Neural cell (in vitro differentiated cells): ENCODE results near the gene CTSH. TPM values are rescaled to one million over a fixed set of nuclear protein-coding genes. Genes with fewer than 3 reads are reported as not detected.
A peak's percentile ranks its signal among the peaks of the same experiment; 100 is the strongest.
"Not testable (repeated sequence)": the region's sequence is repeated elsewhere in the genome, so short reads cannot be mapped to it uniquely, and the experiment has no call there.

Experiments
- H2AFZ ChIP-seq: fragments of 200-600, 300-800 bp; sonication (generic), shearing (Covaris generic); 2 replicates; pipeline ENCODE4 v1.6.0; 2014; ENCODE audit warnings: low read depth, mild to moderate bottlenecking, antibody characterized with exemption, low read length, moderate library complexity
- H3F3A ChIP-seq: fragments of 200-600 bp; shearing (Covaris generic); 2 replicates; pipeline ENCODE4 v1.6.1; 2016; ENCODE audit warnings: mild to moderate bottlenecking, moderate library complexity, mixed read lengths, antibody characterized with exemption, low read length; ENCODE audit not compliant: insufficient read depth, poor library complexity, severe bottlenecking
- H3K27ac ChIP-seq: fragments of 200-600, 300-800 bp; sonication (generic), shearing (Covaris generic); 2 replicates; pipeline ENCODE4 v1.5.1; 2014; ENCODE audit warnings: mild to moderate bottlenecking, low read length, moderate library complexity
- H3K27me3 ChIP-seq: fragments of 300-800, 200-600 bp; sonication (generic), shearing (Covaris generic); 2 replicates; pipeline ENCODE4 v1.6.0; 2014; ENCODE audit warnings: mild to moderate bottlenecking, low read depth, low read length, moderate library complexity; ENCODE audit not compliant: insufficient read depth
- H3K36me3 ChIP-seq: fragments of 300-800, 200-600 bp; sonication (generic), shearing (Covaris generic); 2 replicates; pipeline ENCODE4 v1.5.1; 2014; ENCODE audit warnings: mild to moderate bottlenecking, antibody characterized with exemption, low read length, moderate library complexity; ENCODE audit not compliant: insufficient read depth
- H3K4me2 ChIP-seq: fragments of 300-800, 200-600 bp; sonication (generic), shearing (Covaris generic); 2 replicates; pipeline ENCODE4 v1.6.0; 2014; ENCODE audit warnings: mild to moderate bottlenecking, low read length
- H3K4me3 ChIP-seq: fragments of 300-800, 200-600 bp; sonication (generic), shearing (Covaris generic); 2 replicates; pipeline ENCODE4 v1.5.1; 2014; ENCODE audit warnings: mild to moderate bottlenecking, low read length, moderate library complexity
- H3K79me2 ChIP-seq: fragments of 200-600 bp; shearing (Covaris generic); replicated peaks from 2 replicates; pipeline ENCODE4 v1.6.0; 2014; ENCODE audit warnings: mild to moderate bottlenecking, low read length, moderate library complexity; ENCODE audit not compliant: insufficient read depth
- H3K9ac ChIP-seq: fragments of 300-800, 200-600 bp; sonication (generic), shearing (Covaris generic); 2 replicates; pipeline ENCODE4 v1.6.1; 2016; ENCODE audit warnings: mild to moderate bottlenecking, low read length, mixed read lengths
- H3K9me2 ChIP-seq: fragments of 200-600 bp; shearing (Covaris generic); 2 replicates; pipeline ENCODE4 v1.6.1; 2016; ENCODE audit warnings: mild to moderate bottlenecking, low read length, mixed read lengths; ENCODE audit not compliant: insufficient read depth
- H3K9me3 ChIP-seq: fragments of 200-600, 300-800 bp; sonication (generic), shearing (Covaris generic); 2 replicates; pipeline ENCODE4 v1.6.1; 2016; ENCODE audit warnings: mild to moderate bottlenecking, mixed run types, low read length, moderate library complexity, mixed read lengths
- H4K20me1 ChIP-seq: fragments of 200-600 bp; shearing (Covaris generic); 2 replicates; pipeline ENCODE4 v1.6.1; 2016; ENCODE audit warnings: mild to moderate bottlenecking, mixed run types; ENCODE audit not compliant: insufficient read depth
- polyA plus RNA-seq: library from polyadenylated mRNA; depleted of rRNA; stranded (reverse); fragments of >200 nt; gene quantifications from 2 replicates; pipeline ENCODE4 v1.2.3, GENCODE V29; 2014
- small RNA-seq, 3 experiments: library from RNA; depleted of rRNA; stranded (forward); fragments of <200 nt; gene quantifications; one replicate each; pipeline ENCODE3, GENCODE V24; 2012

Gene CTSH
- polyA plus RNA-seq, 1 donor from 2014 or later, result 3.3 TPM

- peaks cover 21% of the 10 kb centered on the region for H4K20me1 ChIP-seq
- peaks cover 30% of the 10 kb centered on the region for H3K79me2 ChIP-seq
- H3K4me2 ChIP-seq, result peak overlapping the region; percentile 86
- H3K9me3 ChIP-seq, H3K27me3 ChIP-seq, H3K36me3 ChIP-seq, H3F3A ChIP-seq, H3K9me2 ChIP-seq: not testable (repeated sequence)
- peak overlapping the region; percentile 88 for H2AFZ ChIP-seq
- H3K9ac ChIP-seq, result peak overlapping the region; percentile 90
- peak overlapping the region; percentile 69 for H3K4me3 ChIP-seq
- H3K27ac ChIP-seq, result peak overlapping the region; percentile 100
Measured at GRCh38 chr15:78871483-78872127, 73.2 kb downstream of the CTSH start.

Small RNAs within 50 kb of the gene (small RNA-seq; reads per million reads assigned to genes)
- gene RNU6-415P, result 0 reads per million in 3 experiments

Other genes with a start within 250 kb of the CTSH start
- 31.5 and 37.7 TPM in 2 replicates for gene ADAMTS7, start 133.6 kb downstream of the CTSH start, polyA plus RNA-seq
- 1,505 and 1,595 TPM in 2 replicates for gene MORF4L1, start 72.2 kb downstream of the CTSH start, polyA plus RNA-seq
- gene RASGRF1, start 145.7 kb upstream of the CTSH start, polyA plus RNA-seq, result 11.0 and 17.0 TPM in 2 replicates